Renal cortical epithelial cell (primary cell): ENCODE data around the gene TTL. TPM values are rescaled to one million over a fixed set of nuclear protein-coding genes. Genes with fewer than 3 reads are reported as not detected.

ENCODE experiments used
- DNase-seq: peaks from one replicate; pipeline ENCODE4 v3.0.0-alpha.2; 2011; ENCODE audit warnings: low read depth
- total RNA-seq: library from RNA; depleted of rRNA; stranded (reverse); fragments of >200 nt; gene quantifications from 2 replicates; pipeline ENCODE4 v1.2.3, GENCODE V29; 2014

Gene TTL
- total RNA-seq, 1 donor from 2014 or later, result 46.5 TPM

GRCh38 chr2:112583497-112584133 lies 101.7 kb downstream of the TTL start:
- DNase-seq, result peak; percentile 26

- peak; percentile 92 for DNase-seq
Measured at GRCh38 chr2:112584134-112584890, 102.4 kb downstream of the TTL start, which contains the start of gene CHCHD5. Gene CHCHD5 (plus strand): TSS chr2:112584609. CDS start chr2:112584648, 39 bp downstream.

- DNase-seq, result no peak
Measured at GRCh38 chr2:112584891-112585250, 102.9 kb downstream of the TTL start.

GRCh38 chr2:112585400-112585799 lies 103.4 kb downstream of the TTL start:
- DNase-seq, result no peak

- DNase-seq, result no peak
Measured at GRCh38 chr2:112585873-112586464, 104.0 kb downstream of the TTL start.

- DNase-seq, result no peak
Measured at GRCh38 chr2:112588611-112589045, 106.7 kb downstream of the TTL start.

Other genes with a start within 250 kb of the TTL start
- gene ZC3H8, start 227.1 kb upstream of the TTL start, total RNA-seq, result 9.9 and 11.2 TPM in 2 replicates
- gene ZC3H6, start 206.6 kb upstream of the TTL start, total RNA-seq, result 4.7 and 7.0 TPM in 2 replicates
- 6.6 and 23.0 TPM in 2 replicates for gene RGPD8, start 48.5 kb upstream of the TTL start, total RNA-seq
- gene POLR1B, start 60.3 kb downstream of the TTL start, total RNA-seq, result 19.3 and 33.0 TPM in 2 replicates
- 3.1 and 6.4 TPM in 2 replicates for gene CHCHD5, start 102.5 kb downstream of the TTL start, total RNA-seq
- gene SLC20A1, start 163.8 kb downstream of the TTL start, total RNA-seq, result 72.9 and 91.2 TPM in 2 replicates
- not detected in 2 replicates for gene NT5DC4, start 238.9 kb downstream of the TTL start, total RNA-seq